K562 (cell line): Measurements from ENCODE around the gene TRAK1. TPM values are rescaled to one million over a fixed set of nuclear protein-coding genes. Genes with fewer than 3 reads are reported as not detected.

Experiments used
- CBFA2T2 ChIP-seq: fragments of 450-650 bp; conservative IDR thresholded peaks from 2 replicates; pipeline ENCODE4 v1.6.1; 2017; ENCODE audit warnings: mild to moderate bottlenecking
- DIDO1 ChIP-seq: fragments of 450-650 bp; IDR thresholded peaks from 2 replicates; pipeline ENCODE4 v1.6.1; 2016; ENCODE audit warnings: low read depth, missing biosample characterization, missing genetic modification characterization
- POLR2B ChIP-seq: fragments of 450-650 bp; IDR thresholded peaks from 2 replicates; pipeline ENCODE4 v1.6.1; 2018; ENCODE audit warnings: low read depth; ENCODE audit not compliant: partially characterized antibody
- RAD51 ChIP-seq: fragments of 450-650 bp; IDR thresholded peaks from 2 replicates; pipeline ENCODE4 v1.7.1; 2016; ENCODE audit warnings: low read depth, mild to moderate bottlenecking, borderline replicate concordance
- RBM25 ChIP-seq: fragments of 200-400 bp; formaldehyde crosslinking; IDR thresholded peaks from 2 replicates; pipeline ENCODE4 v1.6.1; 2018; ENCODE audit warnings: low read length, low read depth, moderate library complexity; ENCODE audit not compliant: severe bottlenecking
- TOE1 ChIP-seq, 2 experiments: fragments of 450-650 bp in 1 of 2; sonication (generic) in 1 of 2; formaldehyde crosslinking in 1 of 2; IDR thresholded peaks; 2 replicates each; pipeline versions ENCODE4 v1.7.1 to v1.8.0; 2016 to 2022; ENCODE audit warnings: borderline replicate concordance in 2 of 2, mild to moderate bottlenecking in 2 of 2, antibody characterized with exemption in 1 of 2, inconsistent platforms in 1 of 2, low read depth in 1 of 2, missing genetic modification reagents in 1 of 2, moderate library complexity in 1 of 2
- polyA plus RNA-seq, 8 experiments: library from polyadenylated mRNA; depleted of rRNA in 4 of 8; stranded (reverse) in 5 of 8; unstranded in 3 of 8; fragments of >200 nt; fragmentation: Nextera tagmentation in 2 of 8; fragmentation: Illumina TruSeq in 1 of 8; extraction: Ambion mirVana in 2 of 8; extraction: Trizol in 1 of 8; gene quantifications; 2 replicates each; pipeline versions ENCODE4 v1.2.1 to v1.2.3, GENCODE V29; 2011 to 2014; ENCODE audit warnings: inconsistent platforms in 1 of 8, missing spikeins in 1 of 8
- total RNA-seq, 7 experiments: library from RNA; depleted of rRNA in 6 of 7; stranded (reverse); fragments of >200 nt in 6 of 7; fragmentation: Illumina TruSeq in 2 of 7; extraction: Trizol in 2 of 7; gene quantifications; 2 replicates each; pipeline versions ENCODE4 v1.2.1 to v1.2.3, GENCODE V29; 2011 to 2021; ENCODE audit warnings: low replicate concordance in 1 of 7
- TF ChIP-seq, protein P1 (sequence below): sonication (generic); formaldehyde crosslinking; IDR thresholded peaks from 2 replicates; pipeline ENCODE4 v1.5.0; 2020; ENCODE audit warnings: missing genetic modification reagents
- TF ChIP-seq, protein P2 (sequence below): sonication (generic); formaldehyde crosslinking; IDR thresholded peaks from 2 replicates; pipeline ENCODE4 v1.9.0; 2022; ENCODE audit warnings: mild to moderate bottlenecking, missing genetic modification reagents
- TF ChIP-seq, protein P3 (sequence below): fragments of 450-650 bp; formaldehyde crosslinking; IDR thresholded peaks from 2 replicates; pipeline ENCODE4 v1.4.0; 2020; ENCODE audit warnings: mild to moderate bottlenecking, mixed read lengths

Gene TRAK1
- total and polyA plus RNA-seq, 9 of the 15 experiments (the other 6 are each of a cell fraction or from before 2014, with no cell fraction given) = 5.3 to 28.5 (median 17.5) TPM

DNA sequence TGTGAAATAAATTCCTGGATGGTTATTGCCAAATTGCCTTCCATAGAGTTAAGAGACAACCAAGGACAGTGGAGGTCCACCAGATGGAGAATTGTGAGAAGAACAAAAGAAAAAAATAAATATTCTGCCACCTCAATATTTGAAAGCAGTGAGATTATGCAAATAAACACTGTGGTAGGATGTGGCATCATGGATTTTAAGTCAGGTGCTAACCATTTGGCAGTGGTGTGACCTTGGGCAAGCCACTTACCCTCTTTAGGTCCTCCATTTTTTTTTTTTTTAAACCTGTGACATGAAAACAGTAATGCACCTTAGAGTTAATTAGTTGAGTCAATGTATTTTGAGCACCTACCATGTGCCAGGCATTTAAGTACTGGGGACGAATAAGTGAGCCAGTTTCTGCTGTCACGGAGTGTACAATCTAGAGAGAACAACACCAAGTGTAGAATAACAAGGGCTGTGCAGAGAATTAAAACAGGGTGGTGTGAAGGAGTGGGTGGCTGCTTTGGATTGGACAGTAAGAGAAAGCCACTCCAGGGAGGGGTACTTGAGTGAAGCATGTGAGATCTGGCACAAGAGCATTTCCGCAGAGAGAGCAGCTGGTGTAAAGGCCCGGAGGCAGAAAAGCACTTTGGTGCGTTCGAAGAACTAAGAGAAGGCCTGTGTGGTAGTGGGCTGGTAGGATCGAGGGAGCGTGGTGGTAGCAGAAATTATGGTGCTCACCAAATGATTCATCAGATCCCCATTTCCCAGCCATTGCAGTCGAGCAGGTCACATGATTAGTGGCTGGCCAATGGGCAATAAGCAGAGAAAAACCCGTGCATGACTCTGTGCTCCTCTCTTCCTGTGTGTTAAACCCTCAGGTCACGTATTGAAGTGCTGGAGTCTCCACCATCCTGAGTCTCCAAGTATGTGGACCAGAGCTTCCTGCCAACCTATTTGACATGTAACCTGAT, 135.6 kb downstream of the TRAK1 start (continued):
- peak; percentile 89 for TF ChIP-seq TOE1 (IDR thresholded peaks at IDR 0.05; ENCODE audit: borderline replicate concordance)
- TF ChIP-seq TOE1 (CRISPR knock-in tag; IDR thresholded peaks at IDR 0.05; ENCODE audit: borderline replicate concordance, low read depth) = no peak
- TF ChIP-seq, protein P1, sequence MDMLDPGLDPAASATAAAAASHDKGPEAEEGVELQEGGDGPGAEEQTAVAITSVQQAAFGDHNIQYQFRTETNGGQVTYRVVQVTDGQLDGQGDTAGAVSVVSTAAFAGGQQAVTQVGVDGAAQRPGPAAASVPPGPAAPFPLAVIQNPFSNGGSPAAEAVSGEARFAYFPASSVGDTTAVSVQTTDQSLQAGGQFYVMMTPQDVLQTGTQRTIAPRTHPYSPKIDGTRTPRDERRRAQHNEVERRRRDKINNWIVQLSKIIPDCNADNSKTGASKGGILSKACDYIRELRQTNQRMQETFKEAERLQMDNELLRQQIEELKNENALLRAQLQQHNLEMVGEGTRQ = peak; percentile 68
- no peak for TF ChIP-seq DIDO1
- TF ChIP-seq POLR2B = no peak
- TF ChIP-seq, protein P2, sequence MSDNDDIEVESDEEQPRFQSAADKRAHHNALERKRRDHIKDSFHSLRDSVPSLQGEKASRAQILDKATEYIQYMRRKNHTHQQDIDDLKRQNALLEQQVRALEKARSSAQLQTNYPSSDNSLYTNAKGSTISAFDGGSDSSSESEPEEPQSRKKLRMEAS (CRISPR knock-in tag) = no peak
- TF ChIP-seq RBM25 = peak; percentile 19
- TF ChIP-seq, protein P3, sequence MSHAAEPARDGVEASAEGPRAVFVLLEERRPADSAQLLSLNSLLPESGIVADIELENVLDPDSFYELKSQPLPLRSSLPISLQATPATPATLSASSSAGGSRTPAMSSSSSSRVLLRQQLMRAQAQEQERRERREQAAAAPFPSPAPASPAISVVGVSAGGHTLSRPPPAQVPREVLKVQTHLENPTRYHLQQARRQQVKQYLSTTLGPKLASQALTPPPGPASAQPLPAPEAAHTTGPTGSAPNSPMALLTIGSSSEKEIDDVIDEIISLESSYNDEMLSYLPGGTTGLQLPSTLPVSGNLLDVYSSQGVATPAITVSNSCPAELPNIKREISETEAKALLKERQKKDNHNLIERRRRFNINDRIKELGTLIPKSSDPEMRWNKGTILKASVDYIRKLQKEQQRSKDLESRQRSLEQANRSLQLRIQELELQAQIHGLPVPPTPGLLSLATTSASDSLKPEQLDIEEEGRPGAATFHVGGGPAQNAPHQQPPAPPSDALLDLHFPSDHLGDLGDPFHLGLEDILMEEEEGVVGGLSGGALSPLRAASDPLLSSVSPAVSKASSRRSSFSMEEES (CRISPR knock-in tag) = peak; percentile 88
- peak; percentile 84 for TF ChIP-seq RAD51
- 0 out of 2 replicates have a peak, but pooled peaks have one; percentile 8 for TF ChIP-seq CBFA2T2
